Fibroblast of skin of left biceps (primary cell): ENCODE results near the gene FZD4.
A peak's percentile ranks its signal among the peaks of the same experiment; 100 is the strongest.

Source experiments
- DNase-seq, 2 experiments: peaks; one replicate each; pipeline ENCODE4 v3.0.0-alpha.2; 2013; ENCODE audit warnings: low read depth in 2 of 2

Gene FZD4

GRCh38 chr11:86912238-86912637 is 43.0 kb downstream of the FZD4 start:
- DNase-seq, result no peak

GRCh38 chr11:86910592-86910991 is 44.6 kb downstream of the FZD4 start:
- no peak for DNase-seq

GRCh38 chr11:86906198-86906597 is 49.0 kb downstream of the FZD4 start:
- DNase-seq, result no peak

GRCh38 chr11:86905252-86905651 is 49.9 kb downstream of the FZD4 start:
- no peak for DNase-seq

GRCh38 chr11:86904001-86904400 is 51.2 kb downstream of the FZD4 start:
- no peak for DNase-seq

- no peak for DNase-seq
Observed at GRCh38 chr11:86902345-86902744, 52.9 kb downstream of the FZD4 start.

- no peak for DNase-seq
Observed at GRCh38 chr11:86901599-86901998, 53.6 kb downstream of the FZD4 start.

GRCh38 chr11:86900162-86900561 is 55.0 kb downstream of the FZD4 start:
- DNase-seq, result no peak

- no peak for DNase-seq
Observed at GRCh38 chr11:86898689-86899088, 56.5 kb downstream of the FZD4 start.

GRCh38 chr11:86896441-86896841 is 58.8 kb downstream of the FZD4 start:
- DNase-seq, result peak; percentile 75 to 82
